ENCODE data around the gene ACIN1.

The ACIN1 gene

GRCh38 chr14:23094666-23095195 lies at the start of gene ACIN1:
ACIN1 (minus strand) TSS chr14:23095136; CDS start chr14:23095112, 24 bp downstream.
- no peak for DNase-seq

GRCh38 chr14:23143911-23144310 lies 49.0 kb upstream of the ACIN1 start:
- DNase-seq = no peak

GRCh38 chr14:23142826-23143225 lies 47.9 kb upstream of the ACIN1 start:
- no peak for DNase-seq

GRCh38 chr14:23141706-23142444 lies 46.9 kb upstream of the ACIN1 start:
- no peak for DNase-seq

- DNase-seq = no peak
Measured at GRCh38 chr14:23140371-23140770, 45.4 kb upstream of the ACIN1 start.

- DNase-seq = no peak
Measured at GRCh38 chr14:23139874-23140273, 44.9 kb upstream of the ACIN1 start.

- DNase-seq = no peak
Measured at GRCh38 chr14:23137813-23138535, 43.0 kb upstream of the ACIN1 start.

- no peak for DNase-seq
Measured at GRCh38 chr14:23137192-23137812, 42.4 kb upstream of the ACIN1 start.

- no peak for DNase-seq
Measured at GRCh38 chr14:23136566-23137133, 41.7 kb upstream of the ACIN1 start.

- no peak for DNase-seq
Measured at GRCh38 chr14:23132970-23133369, 38.0 kb upstream of the ACIN1 start.

- no peak for DNase-seq
Measured at GRCh38 chr14:23131482-23131881, 36.5 kb upstream of the ACIN1 start.

GRCh38 chr14:23130871-23131270 lies 35.9 kb upstream of the ACIN1 start:
- DNase-seq = no peak

- no peak for DNase-seq
Measured at GRCh38 chr14:23129759-23130316, 34.9 kb upstream of the ACIN1 start.

- no peak for DNase-seq
Measured at GRCh38 chr14:23128969-23129758, 34.2 kb upstream of the ACIN1 start.

- no peak for DNase-seq
Measured at GRCh38 chr14:23127861-23128260, 32.9 kb upstream of the ACIN1 start.

- no peak for DNase-seq
Measured at GRCh38 chr14:23126548-23127278, 31.8 kb upstream of the ACIN1 start.

GRCh38 chr14:23125933-23126524 lies 31.1 kb upstream of the ACIN1 start:
- no peak for DNase-seq

GRCh38 chr14:23125011-23125410 lies 30.1 kb upstream of the ACIN1 start:
- DNase-seq = no peak

- DNase-seq = no peak
Measured at GRCh38 chr14:23124337-23124954, 29.5 kb upstream of the ACIN1 start.

GRCh38 chr14:23123419-23123818 lies 28.5 kb upstream of the ACIN1 start:
- peak; percentile 94 for DNase-seq

GRCh38 chr14:23122086-23122485 lies 27.1 kb upstream of the ACIN1 start:
- DNase-seq = no peak
